Liver (tissue), 9 donors: Measurements from ENCODE around the gene ADAMTS6. TPM values are rescaled to one million over a fixed set of nuclear protein-coding genes. Genes with fewer than 3 reads are reported as not detected.

Experiments
- DNase-seq: peaks from one replicate; pipeline ENCODE4 v3.0.0-alpha.2; 2017; ENCODE audit warnings: low spot score
- H3K27ac ChIP-seq, 2 donors: one replicate each; pipeline ENCODE4 v1.7.0; 2013; ENCODE audit warnings: inconsistent platforms in 2 of 2, low read length in 2 of 2, control low read depth in 1 of 2, low read depth in 1 of 2, mild to moderate bottlenecking in 1 of 2
- H3K27me3 ChIP-seq, 4 donors: one replicate each; pipeline versions ENCODE4 v1.6.1 to v1.7.0; 2013; ENCODE audit warnings: low read length in 3 of 4, inconsistent platforms in 1 of 4, mild to moderate bottlenecking in 1 of 4, moderate library complexity in 1 of 4; ENCODE audit not compliant: control insufficient read depth in 4 of 4, insufficient read depth in 4 of 4
- H3K36me3 ChIP-seq, 4 donors: one replicate each; pipeline versions ENCODE4 v1.6.1 to v1.7.0; 2013; ENCODE audit warnings: low read length in 3 of 4, mild to moderate bottlenecking in 3 of 4, low read depth in 1 of 4, moderate library complexity in 1 of 4; ENCODE audit not compliant: control insufficient read depth in 4 of 4, insufficient read depth in 3 of 4
- H3K4me1 ChIP-seq, 4 donors: one replicate each; pipeline versions ENCODE4 v1.6.1 to v1.7.0; 2013; ENCODE audit warnings: low read length in 3 of 4, mild to moderate bottlenecking in 3 of 4, moderate library complexity in 1 of 4; ENCODE audit not compliant: control insufficient read depth in 4 of 4, insufficient read depth in 4 of 4
- H3K4me3 ChIP-seq, 3 donors: one replicate each; pipeline versions ENCODE4 v1.6.1 to v1.7.0; 2013; ENCODE audit warnings: low read length in 3 of 3, control low read depth in 1 of 3, low read depth in 1 of 3, mild to moderate bottlenecking in 1 of 3
- H3K9ac ChIP-seq, 2 donors: one replicate each; pipeline ENCODE4 v1.7.0; 2013; ENCODE audit warnings: low read length in 2 of 2, mild to moderate bottlenecking in 2 of 2, moderate library complexity in 2 of 2, control low read depth in 1 of 2, low read depth in 1 of 2
- H3K9me3 ChIP-seq, 4 donors: one replicate each; pipeline versions ENCODE4 v1.6.1 to v1.7.0; 2013; ENCODE audit warnings: low read length in 3 of 4; ENCODE audit not compliant: control insufficient read depth in 4 of 4
- ATF3 ChIP-seq: IDR thresholded peaks from 2 replicates; pipeline ENCODE4 v1.6.1; 2016; ENCODE audit warnings: antibody characterized with exemption
- CTCF ChIP-seq: fragments of 150-350 bp; IDR thresholded peaks from 2 replicates; pipeline ENCODE4 v1.5.1; 2017; ENCODE audit warnings: improper control_type of control experiment, low read depth, low read length; ENCODE audit not compliant: missing input control
- EGR1 ChIP-seq, 2 donors: IDR thresholded peaks; 2 replicates each; pipeline ENCODE4 v1.6.1; 2016 to 2018; ENCODE audit warnings: antibody characterized with exemption in 2 of 2, low read depth in 2 of 2
- FOXA1 ChIP-seq: IDR thresholded peaks from 2 replicates; pipeline ENCODE4 v1.6.1; 2016; ENCODE audit warnings: antibody characterized with exemption
- FOXA2 ChIP-seq: IDR thresholded peaks from 2 replicates; pipeline ENCODE4 v1.6.1; 2016; ENCODE audit warnings: antibody characterized with exemption
- GABPA ChIP-seq, 2 donors: IDR thresholded peaks in 1 of 2; conservative IDR thresholded peaks in 1 of 2; 2 replicates each; pipeline ENCODE4 v1.6.1; 2016; ENCODE audit warnings: antibody characterized with exemption in 2 of 2, mild to moderate bottlenecking in 1 of 2, moderate library complexity in 1 of 2
- HNF4A ChIP-seq, 2 donors: conservative IDR thresholded peaks; 2 replicates each; pipeline ENCODE4 v1.6.1; 2016; ENCODE audit warnings: antibody characterized with exemption in 2 of 2, mild to moderate bottlenecking in 2 of 2
- HNF4G ChIP-seq: IDR thresholded peaks from 2 replicates; pipeline ENCODE4 v1.6.1; 2016; ENCODE audit warnings: antibody characterized with exemption
- JUND ChIP-seq, 2 donors: IDR thresholded peaks; 2 replicates each; pipeline ENCODE4 v1.6.1; 2016; ENCODE audit warnings: antibody characterized with exemption in 2 of 2
- NR2F2 ChIP-seq: IDR thresholded peaks from 2 replicates; pipeline ENCODE4 v1.6.1; 2016; ENCODE audit warnings: antibody characterized with exemption
- RAD21 ChIP-seq, 2 donors: IDR thresholded peaks; 2 replicates each; pipeline ENCODE4 v1.6.1; 2016; ENCODE audit warnings: antibody characterized with exemption in 2 of 2, mild to moderate bottlenecking in 2 of 2
- REST ChIP-seq: IDR thresholded peaks from 2 replicates; pipeline ENCODE4 v1.6.1; 2016; ENCODE audit warnings: antibody characterized with exemption, mild to moderate bottlenecking
- RXRA ChIP-seq, 2 donors: IDR thresholded peaks; 2 replicates each; pipeline ENCODE4 v1.6.1; 2017 to 2018; ENCODE audit warnings: antibody characterized with exemption in 2 of 2, mild to moderate bottlenecking in 1 of 2
- YY1 ChIP-seq: IDR thresholded peaks from 2 replicates; pipeline ENCODE4 v1.6.1; 2016; ENCODE audit warnings: antibody characterized with exemption, mild to moderate bottlenecking
- ZBTB33 ChIP-seq: IDR thresholded peaks from 2 replicates; pipeline ENCODE4 v1.6.1; 2016; ENCODE audit warnings: antibody characterized with exemption
- WGBS: extraction: QIAGEN DNeasy Blood & Tissue Kit; methylation state at CpG from one replicate; pipeline ENCODE4 v1.1.7; 2013; 5-methylcytosine and 5-hydroxymethylcytosine counted together
- polyA plus RNA-seq, 2 donors: library from polyadenylated mRNA; stranded (reverse) in 1 of 2; unstranded in 1 of 2; fragments of 200-250 nt in 1 of 2; fragments of >200 nt in 1 of 2; fragmentation: Nextera tagmentation in 1 of 2; extraction: Ambion mirVana in 1 of 2; gene quantifications; one replicate each; pipeline versions ENCODE4 v1.2.1 to v1.2.3, GENCODE V29; 2013 to 2015
- total RNA-seq, 2 donors: library from RNA; depleted of rRNA; stranded (reverse); fragments of >200 nt; gene quantifications; one replicate each; pipeline ENCODE4 v1.2.3, GENCODE V29; 2014
- donor health status: healthy.
- donor health status: healthy.
- donor health status: healthy.
- donor health status: healthy.
- donor health status: healthy.

ADAMTS6 gene
- total and polyA plus RNA-seq, 4 donors, result 0.06 to 2.0 (median 0.59) TPM

- Histone ChIP-seq H3K27me3 (no peaks in the 10 kb centered on the region), H3K9ac (no peak overlapping the region), H3K4me3 (no peak overlapping the region), H3K36me3 (no peaks in the 10 kb centered on the region), H3K9me3 (no peaks in the 10 kb centered on the region), H3K27ac (no peak overlapping the region), H3K4me1 (no peaks in the 10 kb centered on the region)
- DNase-seq, result no peak
- 75% methylated on average over 6 of the region's 6 CpGs for WGBS
- no peak for TF ChIP-seq FOXA2
- TF ChIP-seq RAD21 (IDR thresholded peaks at IDR 0.05), result peak; percentile 73 to 87
- TF ChIP-seq CTCF, result peak; percentile 58
- TF ChIP-seq YY1, result no peak
- TF ChIP-seq FOXA1, result no peak
- no peak for TF ChIP-seq EGR1 (IDR thresholded peaks at IDR 0.05; ENCODE audit: low read depth in 2 of 2)
These were observed 267.7 kb downstream of the ADAMTS6 start for GRCh38 chr5:65213921-65214525.

GRCh38 chr5:65209341-65209740 is 272.4 kb downstream of the ADAMTS6 start:
- Histone ChIP-seq H3K9ac (no peak overlapping the region), H3K27ac (no peak overlapping the region), H3K9me3 (no peaks in the 10 kb centered on the region), H3K27me3 (no peaks in the 10 kb centered on the region), H3K4me3 (no peak overlapping the region), H3K36me3 (no peaks in the 10 kb centered on the region), H3K4me1 (no peaks in the 10 kb centered on the region)
- no peak for TF ChIP-seq ZBTB33
- no peak for TF ChIP-seq EGR1 (IDR thresholded peaks at IDR 0.05; ENCODE audit: low read depth in 2 of 2)
- TF ChIP-seq JUND (IDR thresholded peaks at IDR 0.05), result no peak
- TF ChIP-seq GABPA (IDR thresholded peaks at IDR 0.05 in 1 of 2, conservative IDR thresholded peaks at IDR 0.05 in 1 of 2), result no peak
- no peak for TF ChIP-seq NR2F2
- no peak for TF ChIP-seq RAD21 (IDR thresholded peaks at IDR 0.05)
- DNase-seq, result no peak

GRCh38 chr5:65204966-65205365 is 276.8 kb downstream of the ADAMTS6 start:
- Histone ChIP-seq H3K27me3 (no peaks in the 10 kb centered on the region), H3K4me3 (no peak overlapping the region), H3K9ac (no peak overlapping the region), H3K36me3 (no peaks in the 10 kb centered on the region), H3K4me1 (no peaks in the 10 kb centered on the region), H3K9me3 (no peaks in the 10 kb centered on the region), H3K27ac (no peak overlapping the region)
- WGBS, result 88% methylated on average over 3 of the region's 3 CpGs
- no peak for DNase-seq
- TF ChIP-seq CTCF (no peak), EGR1 (IDR thresholded peaks at IDR 0.05; ENCODE audit: low read depth in 2 of 2) (no peak), REST (no peak), FOXA2 (no peak), RXRA (IDR thresholded peaks at IDR 0.05) (no peak), HNF4A (conservative IDR thresholded peaks at IDR 0.05) (no peak), NR2F2 (no peak), JUND (IDR thresholded peaks at IDR 0.05) (no peak), HNF4G (no peak), ATF3 (no peak), ZBTB33 (no peak)
